Fibroblast of lung (primary cell): ENCODE results near the gene PIK3CD. TPM values are rescaled to one million over a fixed set of nuclear protein-coding genes. Genes with fewer than 3 reads are reported as not detected.
"Not testable (repeated sequence)": the region's sequence is repeated elsewhere in the genome, so short reads cannot be mapped to it uniquely, and the experiment has no call there.

Source experiments
- DNase-seq, 2 donors: peaks; one replicate each; pipeline versions ENCODE4 v3.0.0 to v3.0.0-alpha.2; 2010; ENCODE audit warnings: low read depth in 2 of 2
- H2AFZ ChIP-seq: 2 replicates; pipeline ENCODE4 v1.5.1; 2012; ENCODE audit warnings: low read length, control low read depth, inconsistent platforms
- H3K27ac ChIP-seq: 2 replicates; pipeline ENCODE4 v1.5.1; 2011; ENCODE audit warnings: low read length, control low read depth; ENCODE audit not compliant: insufficient read depth
- H3K27me3 ChIP-seq: 2 replicates; pipeline ENCODE4 v1.5.1; 2011; ENCODE audit warnings: mild to moderate bottlenecking, low read length; ENCODE audit not compliant: control insufficient read depth, insufficient read depth
- H3K36me3 ChIP-seq: 2 replicates; pipeline ENCODE4 v1.5.1; 2011; ENCODE audit warnings: low read length; ENCODE audit not compliant: control insufficient read depth, insufficient read depth
- H3K4me1 ChIP-seq: 2 replicates; pipeline ENCODE4 v1.5.1; 2011; ENCODE audit warnings: low read length; ENCODE audit not compliant: control insufficient read depth, insufficient read depth; ENCODE audit errors: extremely low read depth
- H3K4me2 ChIP-seq: 2 replicates; pipeline ENCODE4 v1.5.1; 2011; ENCODE audit warnings: low read length, control low read depth; ENCODE audit not compliant: insufficient read depth; ENCODE audit errors: extremely low read depth
- H3K4me3 ChIP-seq, 4 experiments: fragments of 200-600 bp in 1 of 4; sonication (generic) in 1 of 4; replicated peaks in 1 of 4; 2 replicates each; pipeline ENCODE4 v1.5.1; 2011 to 2016; ENCODE audit warnings: low read length in 4 of 4, low read depth in 3 of 4, mild to moderate bottlenecking in 3 of 4, control low read depth in 2 of 4, inconsistent platforms in 1 of 4, mixed read lengths in 1 of 4; ENCODE audit not compliant: insufficient read depth in 1 of 4; ENCODE audit errors: control extremely low read depth in 1 of 4
- H3K79me2 ChIP-seq: 2 replicates; pipeline ENCODE4 v1.5.1; 2012; ENCODE audit warnings: mild to moderate bottlenecking, low read length, inconsistent platforms; ENCODE audit not compliant: control insufficient read depth, insufficient read depth
- H3K9ac ChIP-seq: 2 replicates; pipeline ENCODE4 v1.5.1; 2011; ENCODE audit warnings: mild to moderate bottlenecking, low read length, control low read depth; ENCODE audit not compliant: insufficient read depth
- H3K9me3 ChIP-seq: 2 replicates; pipeline ENCODE4 v1.5.1; 2012; ENCODE audit warnings: low read depth, low read length; ENCODE audit not compliant: control insufficient read depth, insufficient read depth
- H4K20me1 ChIP-seq: 2 replicates; pipeline ENCODE4 v1.5.1; 2011; ENCODE audit warnings: low read length; ENCODE audit not compliant: control insufficient read depth, insufficient read depth; ENCODE audit errors: extremely low read depth
- EZH2 ChIP-seq: IDR thresholded peaks from 2 replicates; pipeline ENCODE4 v1.5.1; 2012; ENCODE audit warnings: low read length, control low read depth, mild to moderate bottlenecking; ENCODE audit errors: missing control alignments
- polyA plus RNA-seq, 2 donors: library from polyadenylated mRNA; depleted of rRNA in 1 of 2; stranded (reverse) in 1 of 2; unstranded in 1 of 2; fragments of >200 nt; gene quantifications; 2 replicates each; pipeline ENCODE4 v1.2.1, GENCODE V29; 2011 to 2012; ENCODE audit warnings: missing spikeins in 1 of 2
- total RNA-seq: library from RNA; depleted of rRNA; stranded (reverse); fragments of >200 nt; gene quantifications from 2 replicates; pipeline ENCODE4 v1.2.1, GENCODE V29; 2014
- TF ChIP-seq, protein P1 (sequence below), 2 donors: IDR thresholded peaks in 1 of 2; conservative IDR thresholded peaks in 1 of 2; 1 replicate in 1 of 2; 2 replicates in 1 of 2; pipeline ENCODE4 v1.5.1; 2011 to 2012; ENCODE audit warnings: low read length in 2 of 2, control low read depth in 1 of 2, inconsistent platforms in 1 of 2, low read depth in 1 of 2, mild to moderate bottlenecking in 1 of 2

The PIK3CD gene
- total and polyA plus RNA-seq, 2 donors (not counting 1 experiment from before 2014, with no cell fraction given), result 2.8 to 6.4 TPM

DNA sequence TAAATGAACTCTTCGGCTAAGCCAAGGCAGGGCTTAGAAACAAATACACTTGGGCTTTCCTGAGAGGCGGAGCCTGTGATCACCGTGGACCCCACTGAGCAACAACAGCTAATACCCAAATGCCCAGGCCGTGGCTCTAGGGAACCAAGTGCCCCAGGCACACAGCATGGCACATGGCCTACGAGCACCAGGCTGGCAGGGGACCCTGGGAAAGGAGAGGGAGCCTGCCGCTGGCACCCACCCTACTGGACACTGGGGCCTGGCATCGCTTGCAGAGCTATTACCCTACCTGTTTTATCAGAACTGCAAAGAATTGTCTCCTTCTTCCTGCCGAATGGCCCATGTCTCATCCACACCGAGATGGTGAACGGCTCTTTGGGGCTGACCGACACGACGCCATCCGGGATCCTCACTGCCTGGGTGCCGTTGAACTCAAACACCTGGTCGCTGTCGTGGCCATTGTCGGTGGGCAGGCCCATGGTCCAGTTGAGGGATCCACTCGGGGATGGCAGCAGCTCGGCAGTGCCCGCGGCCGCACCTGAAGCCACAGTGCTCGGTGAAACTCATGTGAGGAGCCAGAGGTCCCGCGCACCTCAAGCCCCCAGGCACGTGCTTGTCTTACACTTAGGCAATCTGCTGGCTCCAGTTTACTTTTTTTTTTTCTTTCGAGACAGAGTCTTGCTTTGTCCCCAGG, 92.7 kb downstream of the PIK3CD start:
- Histone ChIP-seq H3K27me3 (no peaks in the 10 kb centered on the region), H3K4me3 (no peak overlapping the region), H3K36me3 (peaks cover 8% of the 10 kb centered on the region), H3K9ac (no peak overlapping the region), H3K79me2 (no peaks in the 10 kb centered on the region), H3K9me3 (no peaks in the 10 kb centered on the region), H3K4me1 (no peaks in the 10 kb centered on the region), H4K20me1 (no peaks in the 10 kb centered on the region), H2AFZ (no peak overlapping the region), H3K27ac (no peak overlapping the region), H3K4me2 (no peak overlapping the region)
- TF ChIP-seq, protein P1, sequence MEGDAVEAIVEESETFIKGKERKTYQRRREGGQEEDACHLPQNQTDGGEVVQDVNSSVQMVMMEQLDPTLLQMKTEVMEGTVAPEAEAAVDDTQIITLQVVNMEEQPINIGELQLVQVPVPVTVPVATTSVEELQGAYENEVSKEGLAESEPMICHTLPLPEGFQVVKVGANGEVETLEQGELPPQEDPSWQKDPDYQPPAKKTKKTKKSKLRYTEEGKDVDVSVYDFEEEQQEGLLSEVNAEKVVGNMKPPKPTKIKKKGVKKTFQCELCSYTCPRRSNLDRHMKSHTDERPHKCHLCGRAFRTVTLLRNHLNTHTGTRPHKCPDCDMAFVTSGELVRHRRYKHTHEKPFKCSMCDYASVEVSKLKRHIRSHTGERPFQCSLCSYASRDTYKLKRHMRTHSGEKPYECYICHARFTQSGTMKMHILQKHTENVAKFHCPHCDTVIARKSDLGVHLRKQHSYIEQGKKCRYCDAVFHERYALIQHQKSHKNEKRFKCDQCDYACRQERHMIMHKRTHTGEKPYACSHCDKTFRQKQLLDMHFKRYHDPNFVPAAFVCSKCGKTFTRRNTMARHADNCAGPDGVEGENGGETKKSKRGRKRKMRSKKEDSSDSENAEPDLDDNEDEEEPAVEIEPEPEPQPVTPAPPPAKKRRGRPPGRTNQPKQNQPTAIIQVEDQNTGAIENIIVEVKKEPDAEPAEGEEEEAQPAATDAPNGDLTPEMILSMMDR (conservative IDR thresholded peaks at IDR 0.05 in 1 of 2, IDR thresholded peaks at IDR 0.05 in 1 of 2; ENCODE audit: low read depth in 1 of 2, low read length in 2 of 2), result no peak
- TF ChIP-seq EZH2, result no peak
- DNase-seq, result no peak

DNA sequence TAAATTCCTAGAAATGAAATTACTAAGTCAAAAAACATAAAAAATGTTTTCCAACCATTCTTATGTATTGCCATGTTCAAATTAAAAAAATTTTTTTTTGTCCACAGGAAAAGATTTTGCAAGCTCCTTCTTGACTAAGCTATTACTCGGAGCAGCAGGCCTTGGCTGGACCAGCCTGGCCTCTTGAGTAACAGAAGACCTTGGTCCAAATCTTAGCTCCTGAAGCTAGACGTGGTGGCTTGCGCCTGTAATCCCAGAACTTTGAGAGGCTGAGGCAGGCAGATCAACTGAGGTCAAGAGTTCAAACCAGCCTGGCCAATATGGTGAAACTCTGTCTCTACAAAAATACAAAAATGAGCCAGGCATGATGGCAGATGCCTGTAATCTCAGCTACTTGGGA, 94.7 kb downstream of the PIK3CD start:
- Histone ChIP-seq H3K9me3 (no peaks in the 10 kb centered on the region), H2AFZ (no peak overlapping the region), H3K27ac (no peak overlapping the region), H3K27me3 (no peaks in the 10 kb centered on the region), H3K4me1 (no peaks in the 10 kb centered on the region), H4K20me1 (no peaks in the 10 kb centered on the region), H3K79me2 (no peaks in the 10 kb centered on the region), H3K9ac (no peak overlapping the region), H3K36me3 (peaks cover 7% of the 10 kb centered on the region), H3K4me3 (no peak overlapping the region), H3K4me2 (no peak overlapping the region)
- no peak for TF ChIP-seq EZH2
- TF ChIP-seq, protein P1 (conservative IDR thresholded peaks at IDR 0.05 in 1 of 2, IDR thresholded peaks at IDR 0.05 in 1 of 2; ENCODE audit: low read depth in 1 of 2, low read length in 2 of 2), result no peak
- DNase-seq, result peak in 1 of 2 donors; percentile 16

DNA sequence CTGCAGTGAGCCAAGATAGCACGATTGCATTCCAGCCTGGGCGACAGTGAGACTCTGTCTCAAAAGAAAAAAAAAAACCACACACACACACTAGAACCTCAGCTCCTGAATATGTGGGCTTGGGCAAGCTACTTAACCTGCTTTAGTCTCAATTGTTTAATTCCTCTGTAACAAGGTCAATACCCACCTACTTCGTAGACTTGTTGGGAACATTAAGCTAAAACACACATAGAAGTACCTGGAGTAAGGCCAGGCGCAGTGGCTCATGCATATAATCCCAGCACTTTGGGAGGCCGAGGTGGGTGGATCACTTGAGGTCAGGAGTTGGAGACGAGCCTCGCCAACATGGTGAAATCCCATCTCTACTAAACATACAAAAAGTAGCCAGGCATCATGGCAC, 95.1 kb downstream of the PIK3CD start:
- Histone ChIP-seq H3K4me3 (no peak overlapping the region), H4K20me1 (no peaks in the 10 kb centered on the region), H2AFZ (no peak overlapping the region), H3K4me1 (no peaks in the 10 kb centered on the region), H3K4me2 (no peak overlapping the region), H3K9me3 (no peaks in the 10 kb centered on the region), H3K9ac (no peak overlapping the region), H3K36me3 (peaks cover 9% of the 10 kb centered on the region), H3K27ac (no peak overlapping the region), H3K79me2 (no peaks in the 10 kb centered on the region), H3K27me3 (no peaks in the 10 kb centered on the region)
- TF ChIP-seq, protein P1 (conservative IDR thresholded peaks at IDR 0.05 in 1 of 2, IDR thresholded peaks at IDR 0.05 in 1 of 2; ENCODE audit: low read depth in 1 of 2, low read length in 2 of 2), result no peak
- no peak for TF ChIP-seq EZH2
- DNase-seq, result peak in 1 of 2 donors; percentile 20

DNA sequence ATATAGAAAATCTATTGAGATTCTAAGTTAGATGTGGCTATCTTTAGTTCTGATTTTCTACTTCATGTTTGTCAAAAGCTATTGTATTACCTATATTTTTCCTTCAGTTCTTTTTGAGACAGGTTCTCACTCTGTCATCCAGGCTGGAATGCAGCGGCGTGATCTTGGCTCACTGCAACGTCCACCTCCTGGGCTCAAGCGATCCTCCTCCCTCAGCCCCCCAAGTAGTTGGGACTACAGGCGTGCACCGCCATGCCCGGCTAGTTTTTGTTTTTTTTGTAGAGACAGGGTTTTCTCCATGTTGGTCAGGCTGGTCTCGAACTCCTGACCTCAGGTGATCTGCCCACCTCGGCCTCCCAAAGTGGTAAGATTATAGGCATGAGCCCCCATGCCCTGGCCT, 96.9 kb downstream of the PIK3CD start:
- not testable (repeated sequence) for H3K4me1 ChIP-seq, H2AFZ ChIP-seq, DNase-seq, H3K27ac ChIP-seq, H3K9ac ChIP-seq, H3K27me3 ChIP-seq, H4K20me1 ChIP-seq, H3K9me3 ChIP-seq, H3K4me2 ChIP-seq, H3K36me3 ChIP-seq, H3K4me3 ChIP-seq, H3K79me2 ChIP-seq
